ENCODE results near the gene UTS2.

The UTS2 gene

GRCh38 chr1:7863756-7864328 lies 11.0 kb upstream of the UTS2 start:
- Histone ChIP-seq H3K27me3 (ENCODE audit: low read length) (no peaks in the 10 kb centered on the region), H4K20me1 (ENCODE audit: low read depth, low read length) (no peaks in the 10 kb centered on the region), H3K27ac (ENCODE audit: low read depth, low read length) (no peak overlapping the region), H3K4me3 (ENCODE audit: insufficient read depth, low read length, poor library complexity, severe bottlenecking) (no peak overlapping the region), H3K9ac (ENCODE audit: low read length) (no peak overlapping the region), H3F3A (ENCODE audit: insufficient read depth) (no peaks in the 10 kb centered on the region), H3K79me2 (ENCODE audit: insufficient read depth, low read length) (no peaks in the 10 kb centered on the region), H3K9me2 (replicated peaks; ENCODE audit: insufficient read depth, low read length) (no peaks in the 10 kb centered on the region), H3K36me3 (ENCODE audit: low read length) (no peaks in the 10 kb centered on the region), H3K4me2 (ENCODE audit: low read depth, low read length, poor library complexity, severe bottlenecking) (no peak overlapping the region), H3K9me3 (ENCODE audit: insufficient read depth, low read length) (no peaks in the 10 kb centered on the region), H2AFZ (ENCODE audit: low read depth, low read length, severe bottlenecking) (no peak overlapping the region)
- no peak for TF ChIP-seq EZH2phosphoT487 (conservative IDR thresholded peaks at IDR 0.05; ENCODE audit: low read length)
- TF ChIP-seq CTCF (IDR thresholded peaks at IDR 0.05; ENCODE audit: insufficient read depth, low read length, poor library complexity, severe bottlenecking) = no peak

- TF ChIP-seq EZH2phosphoT487 (conservative IDR thresholded peaks at IDR 0.05; ENCODE audit: low read length) (no peak), CTCF (IDR thresholded peaks at IDR 0.05; ENCODE audit: insufficient read depth, low read length, poor library complexity, severe bottlenecking) (no peak)
- no peak overlapping the region for H3K9ac ChIP-seq (ENCODE audit: low read length)
- no peaks in the 10 kb centered on the region for H3K36me3 ChIP-seq (ENCODE audit: low read length)
- no peak overlapping the region for H3K27ac ChIP-seq (ENCODE audit: low read depth, low read length)
- H2AFZ ChIP-seq (ENCODE audit: low read depth, low read length, severe bottlenecking) = no peak overlapping the region
- H3K27me3 ChIP-seq (ENCODE audit: low read length) = no peaks in the 10 kb centered on the region
- H4K20me1 ChIP-seq (ENCODE audit: low read depth, low read length) = no peaks in the 10 kb centered on the region
- H3K4me2 ChIP-seq (ENCODE audit: low read depth, low read length, poor library complexity, severe bottlenecking) = no peak overlapping the region
- no peaks in the 10 kb centered on the region for H3F3A ChIP-seq (ENCODE audit: insufficient read depth)
- no peaks in the 10 kb centered on the region for H3K9me3 ChIP-seq (ENCODE audit: insufficient read depth, low read length)
- no peaks in the 10 kb centered on the region for H3K9me2 ChIP-seq (replicated peaks; ENCODE audit: insufficient read depth, low read length)
- H3K4me3 ChIP-seq (ENCODE audit: insufficient read depth, low read length, poor library complexity, severe bottlenecking) = no peak overlapping the region
- no peaks in the 10 kb centered on the region for H3K79me2 ChIP-seq (ENCODE audit: insufficient read depth, low read length)
These were observed 9.6 kb upstream of the UTS2 start for GRCh38 chr1:7862211-7863060.

GRCh38 chr1:7861452-7861851 lies 8.6 kb upstream of the UTS2 start:
- Histone ChIP-seq H3K27me3 (ENCODE audit: low read length) (no peaks in the 10 kb centered on the region), H3K79me2 (ENCODE audit: insufficient read depth, low read length) (no peaks in the 10 kb centered on the region), H3K36me3 (ENCODE audit: low read length) (no peaks in the 10 kb centered on the region), H3F3A (ENCODE audit: insufficient read depth) (no peaks in the 10 kb centered on the region), H3K9me2 (replicated peaks; ENCODE audit: insufficient read depth, low read length) (no peaks in the 10 kb centered on the region), H4K20me1 (ENCODE audit: low read depth, low read length) (no peaks in the 10 kb centered on the region), H3K9ac (ENCODE audit: low read length) (no peak overlapping the region), H3K9me3 (ENCODE audit: insufficient read depth, low read length) (no peaks in the 10 kb centered on the region), H3K4me2 (ENCODE audit: low read depth, low read length, poor library complexity, severe bottlenecking) (no peak overlapping the region), H3K4me3 (ENCODE audit: insufficient read depth, low read length, poor library complexity, severe bottlenecking) (no peak overlapping the region), H3K27ac (ENCODE audit: low read depth, low read length) (no peak overlapping the region), H2AFZ (ENCODE audit: low read depth, low read length, severe bottlenecking) (no peak overlapping the region)
- no peak for TF ChIP-seq CTCF (IDR thresholded peaks at IDR 0.05; ENCODE audit: insufficient read depth, low read length, poor library complexity, severe bottlenecking)
- TF ChIP-seq EZH2phosphoT487 (conservative IDR thresholded peaks at IDR 0.05; ENCODE audit: low read length) = no peak
